ENCODE data around the gene PAK6.

The PAK6 gene

GRCh38 chr15:40217166-40217824 is 21.6 kb upstream of the PAK6 start:
- CTCF ChIA-PET, result interaction anchor here (0.7 to 23.5 kb wide), 52 partner anchors 9 to 429 kb away, joined by 3 to 525 read pairs (median 4); partner anchors contain the start of genes ANKRD63, BMF, BUB1B and INAFM2
- peak; percentile 64 for DNase-seq (ENCODE audit: extremely low spot score)
- TF ChIP-seq, protein P1, sequence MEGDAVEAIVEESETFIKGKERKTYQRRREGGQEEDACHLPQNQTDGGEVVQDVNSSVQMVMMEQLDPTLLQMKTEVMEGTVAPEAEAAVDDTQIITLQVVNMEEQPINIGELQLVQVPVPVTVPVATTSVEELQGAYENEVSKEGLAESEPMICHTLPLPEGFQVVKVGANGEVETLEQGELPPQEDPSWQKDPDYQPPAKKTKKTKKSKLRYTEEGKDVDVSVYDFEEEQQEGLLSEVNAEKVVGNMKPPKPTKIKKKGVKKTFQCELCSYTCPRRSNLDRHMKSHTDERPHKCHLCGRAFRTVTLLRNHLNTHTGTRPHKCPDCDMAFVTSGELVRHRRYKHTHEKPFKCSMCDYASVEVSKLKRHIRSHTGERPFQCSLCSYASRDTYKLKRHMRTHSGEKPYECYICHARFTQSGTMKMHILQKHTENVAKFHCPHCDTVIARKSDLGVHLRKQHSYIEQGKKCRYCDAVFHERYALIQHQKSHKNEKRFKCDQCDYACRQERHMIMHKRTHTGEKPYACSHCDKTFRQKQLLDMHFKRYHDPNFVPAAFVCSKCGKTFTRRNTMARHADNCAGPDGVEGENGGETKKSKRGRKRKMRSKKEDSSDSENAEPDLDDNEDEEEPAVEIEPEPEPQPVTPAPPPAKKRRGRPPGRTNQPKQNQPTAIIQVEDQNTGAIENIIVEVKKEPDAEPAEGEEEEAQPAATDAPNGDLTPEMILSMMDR (IDR thresholded peaks at IDR 0.05; ENCODE audit: control extremely low read depth, extremely low read depth, low read depth, missing control alignments), result peak; percentile 67
- POLR2A ChIA-PET, result no interaction called here

GRCh38 chr15:40219801-40220200 is 19.1 kb upstream of the PAK6 start:
- ChIA-PET POLR2A (no interaction called here), CTCF (interaction anchor here (0.8 to 23.5 kb wide), 8 partner anchors 12 to 174 kb away, joined by 3 to 525 read pairs (median 4); partner anchors contain the start of gene PAK6)
- DNase-seq (ENCODE audit: extremely low spot score), result no peak
- TF ChIP-seq, protein P1 (IDR thresholded peaks at IDR 0.05; ENCODE audit: control extremely low read depth, extremely low read depth, low read depth, missing control alignments), result no peak

- no peak for DNase-seq (ENCODE audit: extremely low spot score)
- POLR2A ChIA-PET, result no interaction called here
- TF ChIP-seq, protein P1 (IDR thresholded peaks at IDR 0.05; ENCODE audit: control extremely low read depth, extremely low read depth, low read depth, missing control alignments), result no peak
- CTCF ChIA-PET, result interaction anchor here (1.5 to 23.5 kb wide), 3 partner anchors 49 to 116 kb away, joined by 4 to 525 read pairs (median 5); no protein-coding TSS in a partner anchor
Observed at GRCh38 chr15:40222131-40222530, 16.7 kb upstream of the PAK6 start.

GRCh38 chr15:40226736-40227135 is 12.1 kb upstream of the PAK6 start:
- ChIA-PET POLR2A (no interaction called here), CTCF (interaction anchor here (1.1 to 23.5 kb wide), 8 partner anchors 9 to 181 kb away, joined by 3 to 525 read pairs (median 8); partner anchors contain the start of gene PAK6)
- TF ChIP-seq, protein P1 (IDR thresholded peaks at IDR 0.05; ENCODE audit: control extremely low read depth, extremely low read depth, low read depth, missing control alignments), result no peak
- no peak for DNase-seq (ENCODE audit: extremely low spot score)

DNA sequence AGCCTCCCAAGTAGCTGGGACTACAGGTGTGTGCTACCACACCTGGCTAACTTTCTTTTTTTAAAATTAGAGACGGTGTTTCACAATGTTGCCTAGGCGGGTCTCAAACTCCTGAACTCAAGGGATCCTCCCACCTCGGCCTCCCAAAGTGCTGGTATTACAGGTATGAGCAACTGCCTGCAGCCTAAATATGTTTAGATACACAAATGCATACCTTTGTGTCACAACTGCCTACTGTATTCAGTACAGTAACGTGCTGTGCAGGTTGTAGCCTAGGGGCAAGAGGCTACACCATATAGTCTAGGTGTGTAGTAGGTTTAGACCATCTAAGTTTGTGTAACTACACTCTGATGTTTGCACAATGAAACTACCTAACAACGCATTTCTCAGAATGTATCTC is 9.5 kb upstream of the PAK6 start:
- CTCF ChIA-PET, result interaction anchor here (1.0 to 23.5 kb wide), 7 partner anchors 10 to 108 kb away, joined by 3 to 525 read pairs (median 11); partner anchors contain the start of gene PAK6
- TF ChIP-seq, protein P1 (IDR thresholded peaks at IDR 0.05; ENCODE audit: control extremely low read depth, extremely low read depth, low read depth, missing control alignments), result no peak
- POLR2A ChIA-PET, result no interaction called here

GRCh38 chr15:40229956-40230355 is 8.9 kb upstream of the PAK6 start:
- CTCF ChIA-PET, result interaction anchor here (1.1 to 23.5 kb wide), 4 partner anchors 11 to 41 kb away, joined by 3 to 525 read pairs (median 12); no protein-coding TSS in a partner anchor
- no peak for DNase-seq (ENCODE audit: extremely low spot score)
- TF ChIP-seq, protein P1 (IDR thresholded peaks at IDR 0.05; ENCODE audit: control extremely low read depth, extremely low read depth, low read depth, missing control alignments), result no peak
- POLR2A ChIA-PET, result interaction anchor here (0.5 kb wide), 1 partner anchor 18 kb away, joined by 3 read pairs; no protein-coding TSS in a partner anchor

More for the DNA sequence above, 9.5 kb upstream of the PAK6 start:
- no peak for DNase-seq (ENCODE audit: extremely low spot score)
